HG03558 (cell line): ENCODE results near the gene SF3A2.

Experiments
- ATAC-seq: cut with Tn5 transposase; IDR thresholded peaks from one replicate; pipeline ENCODE4 v1.9.1; 2021; ENCODE audit warnings: moderate number of reproducible peaks; ENCODE audit not compliant: unreplicated experiment; ENCODE audit errors: extremely low read depth

SF3A2 gene

DNA sequence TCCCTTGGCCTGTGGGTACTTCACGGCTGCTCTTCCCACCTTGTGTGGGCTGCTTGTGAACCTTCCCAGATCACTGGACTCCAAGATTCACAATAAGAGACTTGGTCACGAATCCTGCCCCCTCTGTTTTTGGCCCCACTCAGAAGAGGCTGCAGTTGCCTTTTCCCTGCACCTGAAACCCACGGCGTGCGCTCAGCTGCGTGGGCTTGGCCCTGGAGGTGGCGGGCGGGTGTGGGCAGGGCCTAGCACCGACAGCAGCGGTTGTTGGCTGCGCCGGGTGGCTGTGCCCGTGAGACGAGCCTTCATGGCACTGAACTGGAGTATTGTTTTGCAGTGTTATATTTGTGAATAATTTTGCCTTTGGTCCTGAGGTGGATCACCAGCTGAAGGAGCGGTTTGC is 34.3 kb upstream of the SF3A2 start:
- ATAC-seq = no peak

DNA sequence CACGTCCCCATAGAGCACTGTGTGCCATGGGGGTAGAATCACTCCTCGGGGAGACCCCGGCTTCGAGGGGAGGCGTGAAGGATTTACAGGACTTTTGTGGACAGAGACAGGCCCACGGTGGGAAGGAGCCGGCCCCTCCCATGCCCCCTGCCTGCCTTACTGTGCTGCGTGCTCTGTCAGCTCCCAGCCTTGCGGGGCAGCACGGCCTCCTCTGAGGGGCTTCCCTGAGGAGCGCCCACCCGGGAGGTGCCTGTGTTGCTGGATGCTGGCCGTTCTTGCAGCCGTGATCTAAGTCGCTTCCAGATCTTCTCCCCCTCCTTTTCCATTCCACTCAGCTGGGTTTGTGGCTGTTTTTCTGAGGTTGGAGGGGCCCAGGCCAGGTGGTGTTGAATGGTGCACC is 29.6 kb upstream of the SF3A2 start:
- no peak for ATAC-seq

DNA sequence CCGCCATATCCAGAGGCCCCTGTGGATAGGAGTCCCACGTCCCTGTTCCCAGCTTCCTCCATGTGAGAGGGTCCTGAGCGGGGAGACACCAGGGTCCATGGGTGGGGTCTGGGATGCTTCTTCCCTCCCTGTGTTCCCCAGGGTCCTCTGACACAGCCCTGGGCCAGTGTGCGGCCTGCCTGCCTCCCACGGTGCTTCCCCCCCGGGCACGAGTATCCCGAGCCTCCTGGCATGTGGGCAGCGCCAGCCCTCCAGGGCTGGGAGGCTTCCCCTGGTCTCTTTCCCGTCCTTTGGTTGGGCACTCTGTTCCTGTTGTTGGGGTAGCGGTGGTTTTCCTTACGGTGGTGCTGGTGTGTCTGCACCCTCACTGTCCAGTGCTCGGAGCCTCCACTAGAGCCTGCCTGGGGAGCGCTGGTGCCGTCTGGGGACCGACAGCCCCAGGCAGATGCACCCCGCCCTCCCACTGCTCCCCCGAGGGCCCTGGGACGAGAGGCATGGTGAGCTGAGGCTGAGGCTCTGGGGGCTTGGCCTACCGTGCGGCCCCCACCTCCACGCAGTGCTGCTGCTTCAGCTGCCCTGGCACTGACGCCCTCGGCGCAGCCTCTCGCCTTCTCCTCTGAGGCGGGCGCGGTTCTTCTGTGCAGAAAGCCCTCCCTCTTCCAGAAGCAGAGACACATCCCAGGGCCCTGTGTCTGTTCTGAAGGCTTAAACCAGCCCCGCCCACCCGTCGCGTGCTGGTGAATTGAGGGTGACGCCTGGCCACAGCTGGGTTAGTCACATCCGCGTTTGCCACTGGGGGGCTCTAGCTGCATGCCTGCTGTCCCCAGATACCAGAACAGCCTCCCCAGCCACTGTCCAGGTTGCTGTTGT is 28.4 kb upstream of the SF3A2 start:
- no peak for ATAC-seq

DNA sequence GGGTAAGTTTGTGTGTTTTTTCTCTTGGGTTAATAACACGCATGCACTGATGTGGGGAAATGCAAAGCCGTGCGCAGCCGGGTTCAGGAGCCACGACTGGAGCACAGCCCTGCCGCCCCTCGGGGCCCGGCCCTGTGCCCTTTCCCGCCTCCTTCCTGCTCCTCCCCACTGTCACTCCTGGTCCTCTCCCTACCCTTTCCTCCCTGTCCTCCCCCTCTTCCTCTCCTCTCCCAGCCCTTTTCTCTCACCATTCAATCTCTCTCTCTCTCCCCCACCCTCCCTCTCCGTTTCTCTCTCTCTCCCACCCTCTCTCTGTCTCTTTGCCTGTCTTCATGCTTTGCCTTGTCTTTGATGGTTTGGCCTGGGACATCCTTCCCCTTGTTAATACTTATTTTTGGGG is 27.6 kb upstream of the SF3A2 start:
- no peak for ATAC-seq

DNA sequence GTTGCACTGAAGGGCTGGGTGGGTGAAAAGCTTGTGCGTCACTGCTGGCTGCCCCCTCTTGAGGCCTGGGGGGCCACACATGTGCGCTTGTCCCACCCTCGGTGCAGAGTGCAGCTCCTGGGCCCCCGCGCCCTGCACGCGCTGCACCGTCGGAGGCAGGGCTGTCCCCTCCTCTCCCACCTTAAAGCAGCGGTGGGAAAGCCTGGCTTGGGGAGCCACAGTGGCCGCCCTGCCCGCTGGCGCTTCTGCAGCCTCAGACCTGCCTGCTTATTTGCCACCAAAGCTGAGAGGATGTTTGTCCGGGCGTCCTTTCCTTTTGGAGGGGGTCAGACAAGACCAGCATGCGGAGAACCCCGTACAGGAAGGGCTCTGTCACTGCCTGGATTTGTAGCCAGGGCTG is 27.2 kb upstream of the SF3A2 start:
- ATAC-seq = no peak

DNA sequence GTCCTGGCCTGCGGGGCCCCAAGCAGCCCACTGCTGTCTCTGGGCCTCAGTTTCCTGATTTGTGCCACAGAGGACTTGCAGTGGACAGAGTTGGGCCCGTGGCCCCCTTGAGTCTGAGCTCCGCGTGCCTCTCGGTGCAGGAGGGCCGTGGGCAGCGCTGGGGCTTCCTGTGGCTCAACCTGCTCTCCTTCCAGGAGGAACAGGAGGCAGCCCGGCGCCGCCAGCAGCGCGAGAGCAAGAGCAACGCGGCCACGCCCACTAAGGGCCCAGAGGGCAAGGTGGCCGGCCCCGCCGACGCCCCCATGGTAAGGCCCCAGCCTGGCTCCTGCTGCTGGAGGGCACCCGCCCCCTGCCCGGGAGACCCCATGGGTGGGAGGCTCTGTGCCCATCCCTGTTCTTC is 26.4 kb upstream of the SF3A2 start:
- ATAC-seq = no peak

DNA sequence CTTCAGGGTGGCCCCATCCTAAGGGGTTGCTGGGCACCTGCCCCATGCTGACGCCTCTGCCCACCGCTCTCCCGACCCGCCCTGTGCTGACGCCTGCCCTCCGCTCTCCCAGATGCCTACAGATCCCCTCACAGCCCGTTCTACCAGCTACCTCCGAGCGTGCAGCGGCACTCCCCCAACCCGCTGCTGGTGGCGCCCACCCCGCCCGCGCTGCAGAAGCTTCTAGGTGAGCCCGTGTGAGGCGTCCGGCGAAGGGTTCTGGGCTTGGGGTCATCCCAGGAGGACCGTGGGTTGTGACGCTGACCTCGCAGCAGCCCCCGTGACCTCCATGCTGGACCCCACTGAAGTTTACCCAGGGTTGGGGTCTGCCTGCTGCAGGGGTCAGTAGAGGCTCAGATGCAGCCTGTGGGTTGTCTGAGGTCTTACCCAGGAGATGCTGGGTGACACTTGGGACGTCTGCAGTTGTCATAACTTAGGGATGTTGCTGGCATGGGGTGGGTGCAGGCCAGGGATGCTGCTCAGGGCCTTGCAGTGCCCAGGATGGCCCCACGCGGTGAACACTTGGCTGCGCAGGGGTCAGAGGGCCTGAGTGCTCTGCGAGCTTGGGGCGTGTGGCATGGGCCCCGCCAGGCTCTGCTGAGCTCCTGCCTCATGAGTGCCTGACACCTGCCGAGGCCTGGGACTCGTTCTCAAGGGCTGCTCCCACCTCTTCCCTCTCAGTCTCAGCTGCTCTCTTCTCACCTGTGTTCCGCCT is 25.5 kb upstream of the SF3A2 start:
- no peak for ATAC-seq

DNA sequence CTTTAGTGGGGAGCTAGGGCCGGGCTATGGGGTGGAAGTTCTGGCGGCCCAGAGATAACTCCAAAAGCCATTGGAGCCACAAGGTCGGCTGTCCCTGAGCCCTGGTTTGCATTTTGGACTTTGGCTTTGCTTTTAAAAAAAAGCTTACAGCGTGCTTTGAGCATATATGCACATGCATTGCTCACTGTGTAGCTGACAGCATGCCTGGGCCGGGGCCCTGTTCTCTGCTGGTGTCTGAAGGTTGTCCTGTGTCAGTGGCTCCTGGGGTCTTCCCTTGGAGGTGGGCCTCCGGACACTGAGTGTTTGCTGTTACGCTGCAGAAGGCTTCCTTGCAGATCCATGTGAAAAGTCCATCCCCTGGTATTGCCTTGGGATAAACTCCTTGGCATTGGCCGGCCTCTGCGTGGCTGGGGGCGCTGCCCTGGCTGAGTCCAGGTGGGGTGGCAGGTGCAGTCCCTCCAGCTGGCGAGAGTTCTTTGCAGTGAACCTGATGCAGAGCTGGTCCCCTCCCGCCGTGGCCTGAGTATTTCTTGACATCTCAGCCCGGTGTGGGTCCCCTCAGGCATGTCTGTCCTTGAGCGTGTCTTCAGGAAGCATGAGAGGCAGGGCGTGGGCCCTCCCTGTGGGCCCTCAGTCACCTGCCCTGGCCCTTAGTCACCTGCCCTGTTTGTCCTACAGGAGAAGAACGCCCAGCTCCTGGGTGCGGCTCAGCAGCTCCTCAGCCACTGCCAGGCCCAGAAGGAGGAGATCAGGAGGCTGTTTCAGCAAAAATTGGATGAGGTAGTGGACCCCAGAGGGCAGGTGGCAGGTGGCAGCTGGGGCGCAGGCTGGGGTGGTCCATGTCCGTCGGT is 23.5 kb upstream of the SF3A2 start:
- ATAC-seq = no peak

DNA sequence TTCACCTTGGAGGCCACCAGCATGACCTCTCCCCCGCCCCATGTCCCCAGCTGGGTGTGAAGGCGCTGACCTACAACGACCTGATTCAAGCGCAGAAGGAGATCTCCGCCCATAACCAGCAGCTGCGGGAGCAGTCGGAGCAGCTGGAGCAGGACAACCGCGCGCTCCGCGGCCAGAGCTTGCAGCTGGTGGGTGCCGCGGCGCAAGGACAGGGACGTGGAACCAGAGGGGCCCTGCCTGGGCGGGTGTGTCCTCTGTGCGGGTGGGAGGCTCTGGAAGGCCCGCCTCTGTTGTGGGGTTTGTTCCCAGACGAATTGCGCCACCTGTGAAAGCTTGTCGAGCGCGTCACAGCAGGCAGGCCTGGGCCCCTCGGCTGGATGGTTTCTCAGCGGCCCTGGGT is 22.8 kb upstream of the SF3A2 start:
- no peak for ATAC-seq

DNA sequence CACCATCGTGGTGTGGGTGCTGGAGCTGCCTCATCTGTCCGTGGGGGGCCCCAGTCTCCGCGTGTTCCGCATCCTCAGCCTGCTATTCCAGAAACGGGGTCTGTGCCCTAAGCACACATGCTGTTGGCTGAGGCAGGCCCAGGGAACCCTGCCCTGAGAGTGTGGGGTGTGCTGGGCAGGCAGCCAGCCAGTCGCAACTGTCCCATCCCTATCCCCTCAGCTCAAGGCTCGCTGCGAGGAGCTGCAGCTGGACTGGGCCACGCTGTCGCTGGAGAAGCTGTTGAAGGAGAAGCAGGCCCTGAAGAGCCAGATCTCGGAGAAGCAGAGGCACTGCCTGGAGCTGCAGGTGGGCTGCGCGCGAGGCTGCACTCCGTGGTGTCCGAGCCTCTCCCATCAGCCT is 22.4 kb upstream of the SF3A2 start:
- no peak for ATAC-seq

DNA sequence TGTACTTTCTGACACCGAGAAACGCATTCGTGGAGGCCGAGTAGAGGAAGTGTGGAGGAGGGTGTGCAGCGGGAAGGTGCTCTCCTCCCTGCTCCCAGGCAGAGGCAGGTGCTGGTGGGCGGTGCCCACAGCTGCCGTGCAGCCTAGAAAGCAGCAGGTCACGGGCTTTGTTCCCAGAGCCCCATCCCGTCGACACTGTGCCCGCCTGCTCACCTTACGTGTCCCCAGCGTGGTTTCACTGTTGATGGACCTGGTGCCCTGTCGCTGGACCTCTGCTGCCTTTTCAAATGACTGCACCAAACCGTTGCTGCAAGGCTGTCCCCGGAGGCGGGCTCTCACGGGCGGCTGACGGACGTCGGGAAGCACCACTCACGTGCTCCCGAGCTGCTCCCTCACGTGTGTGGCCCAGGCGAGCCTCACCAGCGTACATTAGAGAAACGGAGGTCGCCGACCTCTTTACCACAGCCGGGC is 21.3 kb upstream of the SF3A2 start:
- ATAC-seq = no peak

DNA sequence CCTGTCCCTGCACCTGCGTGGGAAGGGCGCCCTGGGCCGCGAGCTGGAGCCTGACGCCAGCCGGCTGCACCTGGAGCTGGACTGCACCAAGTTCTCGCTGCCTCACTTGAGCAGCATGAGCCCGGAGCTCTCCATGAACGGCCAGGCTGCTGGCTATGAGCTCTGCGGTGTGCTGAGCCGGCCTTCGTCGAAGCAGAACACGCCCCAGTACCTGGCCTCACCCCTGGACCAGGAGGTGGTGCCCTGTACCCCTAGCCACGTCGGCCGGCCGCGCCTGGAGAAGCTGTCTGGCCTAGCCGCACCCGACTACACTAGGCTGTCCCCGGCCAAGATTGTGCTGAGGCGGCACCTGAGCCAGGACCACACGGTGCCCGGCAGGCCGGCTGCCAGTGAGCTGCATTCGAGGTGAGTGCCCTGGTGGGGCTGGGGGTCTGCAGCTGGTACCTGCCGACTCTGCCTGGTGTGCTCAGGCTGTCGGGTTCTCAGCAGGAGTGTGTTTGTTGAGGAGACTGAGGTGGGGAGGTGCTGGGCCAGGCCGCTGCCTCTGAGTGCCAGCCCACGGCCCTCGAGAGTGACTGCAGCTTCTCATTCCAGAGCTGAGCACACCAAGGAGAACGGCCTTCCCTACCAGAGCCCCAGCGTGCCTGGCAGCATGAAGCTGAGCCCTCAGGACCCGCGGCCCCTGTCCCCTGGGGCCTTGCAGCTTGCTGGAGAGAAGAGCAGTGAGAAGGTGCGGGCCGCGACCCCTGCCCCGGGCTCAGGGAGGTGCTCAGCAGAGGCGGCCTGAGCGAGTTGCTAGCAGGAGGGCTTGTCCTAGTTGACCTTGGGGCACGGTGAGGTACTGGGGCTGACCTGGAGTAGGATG is 20.0 kb upstream of the SF3A2 start:
- ATAC-seq = no peak

DNA sequence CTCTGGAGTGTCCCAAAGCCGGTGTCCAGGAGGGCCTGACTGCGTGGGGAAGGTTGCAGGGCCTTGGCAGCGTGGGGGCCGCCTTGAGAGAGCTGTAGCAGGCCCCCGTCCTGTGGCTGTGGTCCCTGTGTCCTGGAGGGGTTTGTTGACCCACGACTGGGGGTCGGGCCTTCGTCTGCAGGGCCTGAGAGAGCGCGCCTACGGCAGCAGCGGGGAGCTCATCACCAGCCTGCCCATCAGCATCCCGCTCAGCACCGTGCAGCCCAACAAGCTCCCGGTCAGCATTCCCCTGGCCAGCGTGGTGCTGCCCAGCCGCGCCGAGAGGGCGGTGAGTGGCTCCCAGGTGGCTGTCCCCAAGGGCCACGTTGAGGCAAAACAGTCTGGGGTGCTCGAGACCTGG is 19.0 kb upstream of the SF3A2 start:
- ATAC-seq = no peak

DNA sequence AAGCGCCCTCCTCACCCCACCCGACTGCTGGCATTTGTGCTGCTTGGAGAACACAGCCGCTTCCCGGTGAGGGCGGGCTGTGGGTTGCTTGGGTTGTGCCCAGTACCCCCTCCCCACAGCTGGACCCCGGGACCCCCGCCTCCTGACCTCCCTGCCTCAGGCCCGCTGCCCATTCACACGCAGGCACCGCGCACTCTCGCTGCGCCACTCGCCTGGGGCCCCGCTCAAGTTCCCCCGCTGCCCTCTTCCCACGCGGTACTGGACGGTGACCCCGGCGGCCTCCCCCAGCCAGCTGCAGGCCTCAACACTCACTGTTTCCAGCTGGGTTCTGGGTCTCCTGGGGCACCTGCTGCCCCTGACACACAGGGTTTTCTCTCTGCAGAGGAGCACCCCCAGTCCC is 16.9 kb upstream of the SF3A2 start:
- no peak for ATAC-seq

DNA sequence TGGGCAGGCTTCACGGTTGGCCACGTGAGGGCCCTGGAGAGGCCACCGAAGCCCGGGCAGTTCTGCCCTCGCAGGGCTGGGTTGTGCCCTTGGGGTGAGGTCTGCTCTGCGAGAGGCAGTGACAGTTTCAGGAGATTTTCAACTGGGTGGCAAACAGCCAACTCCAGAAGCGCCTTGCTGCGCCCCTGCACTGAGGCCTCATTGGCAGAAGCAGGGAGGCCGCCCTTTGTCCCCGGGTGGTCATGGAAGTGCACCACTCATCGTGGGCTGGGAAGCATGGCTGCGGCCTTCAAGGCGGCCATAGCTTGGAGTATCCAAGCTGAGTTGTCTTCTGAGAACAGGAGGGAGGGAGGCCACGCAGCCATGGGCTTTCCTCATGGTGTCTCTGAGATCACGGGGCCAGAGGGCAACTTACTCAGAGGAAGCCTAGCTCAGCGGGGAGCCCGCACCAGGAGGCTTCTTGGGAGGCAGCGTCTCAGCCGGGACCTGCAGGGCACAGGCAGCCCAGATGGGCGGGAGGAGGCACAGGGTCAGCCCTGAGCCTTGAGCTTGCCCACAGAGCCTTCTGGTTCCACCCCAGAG is 15.3 kb upstream of the SF3A2 start:
- no peak for ATAC-seq

DNA sequence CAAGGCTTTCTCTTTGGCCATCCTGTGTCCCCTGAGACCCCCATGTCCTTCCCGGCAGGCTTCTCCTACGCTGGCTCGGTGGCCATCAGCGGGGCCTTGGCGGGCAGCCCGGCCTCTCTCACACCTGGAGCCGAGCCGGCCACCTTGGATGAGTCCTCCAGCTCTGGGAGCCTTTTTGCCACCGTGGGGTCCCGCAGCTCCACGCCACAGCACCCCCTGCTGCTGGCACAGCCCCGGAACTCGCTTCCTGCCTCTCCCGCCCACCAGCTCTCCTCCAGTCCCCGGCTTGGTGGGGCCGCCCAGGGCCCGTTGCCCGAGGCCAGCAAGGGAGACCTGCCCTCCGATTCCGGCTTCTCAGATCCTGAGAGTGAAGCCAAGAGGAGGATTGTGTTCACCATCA is 14.7 kb upstream of the SF3A2 start:
- ATAC-seq = no peak

DNA sequence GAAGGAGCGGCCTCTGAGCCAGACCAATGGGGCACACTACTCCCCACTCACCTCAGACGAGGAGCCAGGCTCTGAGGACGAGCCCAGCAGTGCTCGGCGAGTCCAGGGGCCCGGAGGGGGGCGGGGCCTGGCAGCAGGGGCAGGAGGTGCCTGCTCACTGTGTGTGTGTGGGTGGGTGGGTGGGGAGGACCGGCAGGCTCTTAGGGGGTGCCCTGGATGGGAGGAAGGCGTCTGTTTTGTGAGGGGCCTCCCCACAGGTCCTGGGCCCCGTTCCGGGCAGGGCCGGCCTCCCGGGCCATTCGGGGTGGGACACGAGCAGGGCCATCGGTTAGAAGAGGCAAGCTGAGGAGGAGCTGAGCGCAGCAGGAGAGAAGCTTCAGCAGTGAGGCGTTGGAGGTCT is 13.2 kb upstream of the SF3A2 start:
- no peak for ATAC-seq

DNA sequence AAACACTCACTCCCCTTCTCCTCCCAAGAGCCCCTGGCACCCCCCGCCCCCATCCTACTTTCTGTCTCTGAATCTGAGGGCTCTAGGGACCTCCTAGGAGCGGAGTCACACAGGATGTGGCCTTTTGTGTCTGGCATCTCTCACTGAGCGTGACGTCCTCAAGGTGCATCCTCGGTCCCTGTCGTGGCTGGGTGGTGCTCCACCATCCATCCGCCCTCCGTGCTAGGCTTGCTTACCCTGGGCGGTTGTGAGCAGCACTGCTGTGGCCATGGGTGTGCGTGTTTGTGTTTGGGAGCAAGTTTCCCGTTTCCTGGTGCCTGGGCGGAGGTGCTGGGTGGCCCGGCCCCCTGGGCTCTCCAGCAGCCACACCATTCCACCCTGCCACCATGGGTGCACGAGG is 12.7 kb upstream of the SF3A2 start:
- no peak for ATAC-seq

DNA sequence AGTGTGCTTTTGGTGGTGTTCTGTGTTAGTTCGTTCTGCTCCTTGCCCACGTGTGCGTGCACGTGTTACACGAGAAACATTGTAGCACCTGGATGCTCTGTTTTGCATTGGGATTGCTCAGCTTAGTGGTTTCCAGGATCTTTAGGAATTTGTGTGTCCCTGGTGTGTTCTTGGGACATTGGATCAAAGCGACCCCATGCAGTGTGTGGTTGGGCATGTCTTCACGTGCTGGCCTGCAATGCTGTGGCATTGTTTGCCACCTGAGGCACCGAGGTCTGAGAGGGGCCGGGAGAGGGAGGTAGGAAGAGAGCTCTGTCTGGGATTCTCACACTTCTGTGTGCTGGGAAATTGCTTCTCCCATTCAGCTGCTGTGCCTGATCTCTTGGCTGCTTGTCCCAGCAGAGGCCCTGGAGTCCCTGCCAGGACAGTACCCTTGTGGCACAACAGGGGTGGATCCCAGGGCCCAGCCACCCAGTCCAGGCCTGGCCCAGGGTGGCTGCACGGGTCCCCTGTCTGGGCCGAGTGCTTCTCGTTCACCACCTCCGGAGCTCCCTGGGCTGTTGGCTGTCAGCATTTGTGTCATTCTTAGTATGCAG is 11.8 kb upstream of the SF3A2 start:
- ATAC-seq = no peak
